Putamen (tissue), 1 donor: ENCODE data around the gene FHL2.
"Not testable (repeated sequence)": the region's sequence is repeated elsewhere in the genome, so short reads cannot be mapped to it uniquely, and the experiment has no call there.

Experiments used
- DNase-seq: peaks from one replicate; pipeline ENCODE4 v3.0.0-alpha.2; 2016; ENCODE audit warnings: low spot score

Gene FHL2

DNA sequence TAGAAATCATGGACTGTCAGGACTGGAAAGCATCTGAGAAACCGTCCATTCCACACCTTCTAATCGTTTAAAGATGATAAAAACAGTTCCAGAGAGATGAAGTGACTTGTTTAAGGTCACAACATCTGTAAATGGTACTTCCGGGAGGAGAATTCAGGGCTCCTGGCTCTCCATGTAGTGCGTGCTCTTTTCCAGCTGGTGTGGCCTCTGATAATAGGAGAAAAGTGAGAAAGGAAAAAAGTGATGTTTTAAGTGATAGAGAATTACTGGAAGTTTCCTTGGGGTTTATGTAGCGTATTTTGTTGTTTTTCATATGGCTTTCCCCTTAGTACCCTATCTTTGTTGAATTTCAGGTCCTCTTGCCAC is 60.8 kb downstream of the FHL2 start:
- no peak for DNase-seq

DNA sequence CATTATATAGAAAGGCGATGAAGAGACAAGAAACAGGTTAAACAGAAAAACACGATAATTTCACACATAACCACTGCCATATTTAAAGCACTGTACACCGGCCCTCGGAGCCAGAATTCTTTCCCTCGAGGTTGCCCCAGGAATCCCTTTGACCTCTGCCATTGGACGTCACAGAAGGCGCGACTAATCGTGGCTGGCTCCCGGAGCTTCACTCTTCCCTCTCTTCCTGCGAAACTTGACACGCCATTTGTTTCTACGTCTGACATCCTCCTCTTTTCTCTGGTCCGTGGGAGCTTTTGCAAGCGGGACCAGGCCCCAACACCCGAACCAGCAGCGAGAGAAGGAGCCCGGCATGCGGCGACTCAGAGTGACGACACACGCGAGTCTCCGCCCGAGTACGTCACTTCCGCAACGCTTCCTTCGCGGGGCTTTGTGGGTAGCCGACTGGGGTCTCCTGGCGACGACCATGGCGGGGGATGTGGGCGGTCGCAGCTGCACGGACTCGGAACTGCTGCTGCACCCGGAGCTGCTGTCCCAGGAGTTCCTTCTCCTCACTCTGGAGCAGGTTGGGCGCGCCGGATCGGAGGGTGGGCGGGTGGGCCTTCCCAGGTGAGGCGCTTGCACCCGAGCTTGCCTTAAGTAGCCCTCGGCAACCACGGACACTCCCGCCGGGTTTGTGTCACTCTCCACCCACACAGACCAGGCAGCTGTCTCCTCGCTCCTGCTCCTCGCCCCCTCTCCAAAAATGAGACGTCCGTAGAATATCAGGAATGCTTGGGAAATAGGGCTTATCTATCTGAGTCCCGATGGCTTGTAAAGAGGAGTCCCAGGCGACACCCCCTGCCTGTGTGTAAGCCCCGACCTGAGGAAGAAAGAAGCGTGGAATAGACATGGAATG is 61.5 kb downstream of the FHL2 start, which contains the start of gene C2orf49:
TSS of gene C2orf49 (plus strand) at position 419 of the 898 bp plus-strand sequence. CDS start at position 467, 48 bp downstream.
- peak; percentile 87 for DNase-seq

DNA sequence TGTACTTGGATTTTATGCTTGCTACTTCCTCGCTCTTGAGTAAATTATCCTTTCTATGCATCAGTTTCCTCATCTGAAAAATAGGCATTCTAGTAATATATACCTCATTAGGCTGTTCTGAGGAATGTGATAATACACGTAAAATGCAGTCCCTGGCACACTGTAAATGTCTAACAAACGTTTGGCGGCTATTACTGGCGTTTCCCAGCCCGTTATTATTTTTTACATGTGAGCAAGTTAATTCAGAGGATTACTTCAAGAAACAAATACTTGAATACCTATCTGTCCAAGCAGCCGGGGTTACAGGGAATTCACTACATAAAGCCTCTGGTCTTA is 62.1 kb downstream of the FHL2 start:
- no peak for DNase-seq

DNA sequence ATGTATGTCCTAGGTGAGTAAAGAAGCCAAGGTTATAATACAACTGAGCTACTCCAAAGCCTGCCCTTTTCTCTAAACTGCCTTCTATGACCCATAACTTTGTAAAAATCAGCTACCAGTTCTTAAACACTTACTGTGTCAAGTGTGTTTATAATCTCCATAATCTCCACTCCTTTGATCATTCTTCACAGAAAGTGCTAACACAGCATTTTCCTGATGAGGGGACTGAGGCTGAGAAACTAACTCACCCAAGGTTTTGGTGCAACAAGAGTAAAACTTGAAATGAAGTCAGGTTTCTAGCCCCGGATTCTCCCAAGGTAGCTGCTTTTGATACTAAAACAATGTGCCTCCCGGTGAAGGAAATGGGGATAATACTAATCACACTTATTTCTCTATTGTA is 63.4 kb downstream of the FHL2 start:
- DNase-seq = no peak

DNA sequence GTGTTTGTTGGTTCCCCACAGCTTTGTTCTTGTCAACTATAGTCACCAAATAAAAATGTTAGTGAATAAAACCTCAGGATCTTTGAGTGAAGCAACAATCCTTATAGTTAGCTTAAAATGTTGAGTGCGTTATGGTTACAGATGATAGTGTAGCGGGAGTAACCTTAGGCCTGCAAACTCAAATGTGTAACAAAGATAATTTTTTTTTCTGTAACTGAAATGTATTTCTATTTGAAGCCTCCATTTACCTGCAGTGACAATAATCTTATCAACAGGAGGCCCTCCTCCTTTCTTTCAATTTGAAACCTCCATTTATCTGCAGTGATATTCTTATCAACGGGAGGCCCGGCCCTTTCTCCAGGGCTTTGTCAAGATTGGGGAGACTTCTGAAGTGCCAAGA is 64.6 kb downstream of the FHL2 start:
- DNase-seq = no peak

DNA sequence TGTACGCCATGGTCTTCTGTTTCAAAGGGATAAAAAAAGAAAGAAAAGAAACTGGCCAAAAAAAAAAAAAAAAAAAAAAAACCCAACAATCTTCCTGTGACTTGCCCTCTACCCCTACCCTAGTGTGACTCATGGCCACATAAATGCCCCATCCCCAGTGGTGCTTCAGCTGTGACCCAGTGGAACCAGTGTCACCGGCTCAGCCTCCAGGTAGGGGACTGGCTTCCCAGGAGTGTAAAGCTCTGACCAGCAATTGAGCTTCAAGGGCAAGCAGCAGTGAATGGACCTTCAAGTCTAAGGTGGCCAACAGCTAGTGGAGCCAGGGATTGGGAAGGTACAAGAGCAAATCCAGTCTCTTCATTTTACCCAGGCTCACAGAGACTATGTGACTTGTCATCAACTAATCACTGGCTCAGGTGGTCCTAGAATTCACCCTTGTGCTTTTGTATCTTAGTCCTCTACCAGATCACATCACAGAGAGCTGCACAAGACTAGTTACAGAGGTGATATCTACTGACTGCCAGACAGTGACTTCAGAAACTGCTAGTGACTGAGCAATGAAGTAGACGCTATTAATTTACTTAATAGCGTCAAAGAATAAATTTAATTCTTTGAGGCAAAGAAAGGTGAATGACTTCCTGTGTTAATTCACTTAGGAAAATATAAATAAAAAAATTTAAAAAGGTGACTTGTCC is 68.0 kb downstream of the FHL2 start:
- DNase-seq = no peak

DNA sequence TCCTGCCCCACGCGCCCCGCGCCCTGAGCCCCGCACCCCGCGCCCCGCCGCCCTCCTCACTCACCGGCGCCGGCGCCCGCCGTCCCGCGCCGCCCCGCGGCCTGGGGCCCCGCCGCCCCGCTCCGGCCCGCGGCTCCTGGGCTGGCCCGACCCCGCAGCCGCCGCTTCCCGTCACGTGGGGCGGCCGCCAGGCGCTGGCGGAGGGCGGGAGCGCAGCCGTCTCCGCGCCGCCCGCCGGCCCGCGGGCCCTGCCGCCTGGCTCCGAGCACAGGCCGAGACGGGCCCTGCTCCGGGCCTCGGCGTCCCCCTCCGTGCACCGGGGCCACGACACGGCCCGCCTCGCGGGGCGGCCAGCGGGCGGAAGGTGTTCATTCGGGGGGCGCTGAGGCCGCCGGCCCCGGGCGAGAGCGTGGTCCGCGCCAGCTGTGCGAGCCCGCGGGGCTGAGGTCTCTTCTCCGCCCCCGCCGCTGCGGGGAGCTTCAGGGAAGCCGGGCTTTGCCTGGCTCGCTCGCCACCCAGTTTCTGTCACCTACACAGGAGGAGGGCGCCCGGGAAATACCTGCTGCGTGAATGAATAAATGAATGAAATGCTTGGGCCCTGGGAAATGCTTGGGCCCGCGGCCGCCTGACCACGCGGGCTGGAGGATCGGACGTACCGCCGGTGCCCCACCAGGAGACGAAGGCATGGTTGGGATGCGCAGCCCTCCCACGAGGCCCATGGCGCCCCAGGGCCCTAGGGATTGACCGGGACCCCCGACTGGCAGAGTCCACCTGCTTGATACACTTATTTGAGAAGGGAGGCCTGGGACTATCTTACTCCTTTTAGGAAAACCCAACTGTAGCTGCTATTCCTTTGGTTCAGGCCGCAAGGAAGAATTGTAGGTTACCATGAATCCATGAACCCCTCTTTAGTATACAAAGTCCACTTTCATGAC is 69.0 kb downstream of the FHL2 start, which contains the start of gene TGFBRAP1:
TSS of gene TGFBRAP1 (minus strand) at position 175 of the 935 bp plus-strand sequence. CDS start 21,434 bp downstream, outside the sequence.
- peak; percentile 57 for DNase-seq

DNA sequence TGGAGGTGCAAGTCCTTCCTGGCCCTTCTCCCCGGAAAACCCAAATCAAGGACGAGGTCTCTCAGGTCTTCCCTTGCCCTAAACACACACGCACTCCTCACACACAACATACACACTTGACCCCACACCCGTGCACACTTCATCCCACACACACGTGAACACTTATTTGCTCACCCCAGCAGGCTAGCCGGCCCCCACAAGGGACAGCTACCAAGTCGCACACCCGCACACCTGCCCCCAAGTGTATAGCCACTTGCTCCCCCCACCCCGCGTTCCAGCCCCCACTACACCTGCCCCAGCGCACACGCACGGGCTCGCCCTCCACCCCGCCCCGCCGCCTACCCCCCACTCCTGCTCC is 69.7 kb downstream of the FHL2 start:
- DNase-seq = no peak

DNA sequence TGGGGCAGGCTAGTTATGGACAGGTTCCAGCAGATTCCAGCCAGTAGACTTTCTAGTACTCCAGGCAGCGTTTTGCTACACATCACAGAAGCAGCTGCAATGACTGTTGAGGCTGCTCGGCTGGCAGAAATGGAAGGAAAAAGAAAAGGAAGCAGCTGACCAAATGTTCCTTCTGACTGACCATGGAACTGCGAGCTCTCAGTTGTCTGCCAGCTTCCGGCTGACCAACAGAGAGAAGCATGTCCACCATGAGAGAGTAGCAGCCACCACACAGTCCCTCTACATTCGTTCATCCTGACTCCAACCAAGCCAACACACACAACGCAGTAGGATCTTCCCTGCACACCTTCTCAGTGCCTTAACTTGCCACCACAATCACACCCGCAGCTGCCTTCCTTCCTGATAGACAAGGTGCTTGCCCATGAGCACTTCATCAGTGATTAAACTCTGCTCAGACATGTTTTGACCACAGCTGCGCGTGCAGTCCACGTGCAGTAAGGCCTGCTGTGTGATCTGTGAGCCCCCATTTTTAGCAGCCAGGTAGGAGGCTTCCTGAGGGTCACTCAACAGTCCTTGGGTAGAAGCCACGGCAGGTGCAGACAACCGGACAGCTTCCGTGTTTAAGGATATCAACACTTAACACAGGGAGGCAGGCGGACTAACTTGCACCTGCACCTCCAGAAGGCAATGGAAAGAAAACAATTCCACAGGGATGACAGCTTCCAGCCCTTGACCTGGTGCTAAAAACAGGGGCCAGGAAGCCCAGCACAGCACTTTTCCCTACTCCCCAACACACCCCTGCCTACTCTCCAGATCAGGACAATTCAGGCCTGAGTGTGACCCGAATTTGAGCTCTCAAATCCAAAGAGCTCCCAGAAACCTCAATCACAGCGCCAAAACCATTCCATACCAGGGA is 70.3 kb downstream of the FHL2 start:
- peak; percentile 17 for DNase-seq

DNA sequence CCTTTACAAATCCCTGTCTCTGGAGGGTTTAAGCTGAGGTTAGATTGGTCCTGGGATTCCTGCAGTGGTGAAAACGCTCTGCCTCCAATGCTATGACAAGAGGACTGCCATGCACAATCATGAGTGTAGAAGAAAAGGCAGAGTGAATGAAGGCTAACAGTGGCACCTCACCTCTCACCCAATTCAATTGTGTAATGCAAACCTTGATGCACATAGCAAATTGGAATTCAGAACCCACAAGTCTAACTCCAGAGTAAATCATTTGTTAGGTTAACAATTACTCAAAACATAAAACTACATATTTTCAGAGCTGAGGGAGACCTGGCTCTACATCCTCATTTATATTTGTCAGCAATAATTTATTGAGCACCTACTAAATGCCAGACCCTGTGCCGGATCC is 71.2 kb downstream of the FHL2 start:
- DNase-seq = no peak

DNA sequence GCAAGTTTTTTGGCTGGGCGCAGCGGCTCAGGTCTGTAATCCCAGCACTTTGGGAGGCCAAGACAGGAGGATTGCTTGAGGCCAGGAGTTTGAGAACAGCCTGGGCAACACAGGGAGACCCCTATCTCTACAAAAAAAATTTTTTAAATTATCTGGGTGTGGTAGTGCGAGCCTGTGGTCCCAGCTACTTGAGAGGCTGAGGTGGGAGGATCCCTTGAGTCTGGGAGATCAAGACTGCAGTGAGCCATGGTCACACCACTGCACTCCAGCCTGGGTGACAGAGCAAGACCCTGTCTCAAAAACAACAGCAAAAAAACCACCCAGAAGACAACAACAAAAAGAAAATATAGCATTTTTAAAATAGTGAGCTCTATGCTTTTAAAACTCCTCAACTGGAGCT is 71.6 kb downstream of the FHL2 start:
- not testable (repeated sequence) for DNase-seq

DNA sequence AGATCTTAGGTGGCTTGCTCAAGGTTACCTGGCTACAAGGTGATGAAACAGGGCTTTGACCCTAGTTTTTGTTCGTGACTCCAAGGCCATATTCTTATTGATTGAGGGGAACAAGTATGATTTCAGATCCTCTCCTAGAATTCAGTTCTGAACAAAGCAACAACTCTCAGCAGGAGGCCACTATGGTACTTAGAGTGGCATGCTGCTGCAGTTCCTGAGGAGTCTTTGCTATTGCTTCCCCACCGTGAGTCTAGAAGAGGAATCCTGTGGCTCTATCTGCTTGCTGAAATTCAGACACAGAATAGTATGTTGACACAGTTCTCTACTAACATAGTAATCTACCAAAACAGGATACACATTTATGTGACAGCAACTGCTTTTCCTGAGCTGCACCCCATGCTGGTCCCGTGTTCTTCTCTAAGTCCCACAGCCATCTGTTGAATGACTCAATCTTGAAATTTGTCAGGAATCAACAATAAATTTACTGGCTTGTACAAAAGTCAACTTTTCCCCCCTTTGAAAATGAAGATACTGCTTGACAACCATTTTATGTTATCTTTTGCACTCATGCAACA is 73.4 kb downstream of the FHL2 start:
- DNase-seq = no peak

DNA sequence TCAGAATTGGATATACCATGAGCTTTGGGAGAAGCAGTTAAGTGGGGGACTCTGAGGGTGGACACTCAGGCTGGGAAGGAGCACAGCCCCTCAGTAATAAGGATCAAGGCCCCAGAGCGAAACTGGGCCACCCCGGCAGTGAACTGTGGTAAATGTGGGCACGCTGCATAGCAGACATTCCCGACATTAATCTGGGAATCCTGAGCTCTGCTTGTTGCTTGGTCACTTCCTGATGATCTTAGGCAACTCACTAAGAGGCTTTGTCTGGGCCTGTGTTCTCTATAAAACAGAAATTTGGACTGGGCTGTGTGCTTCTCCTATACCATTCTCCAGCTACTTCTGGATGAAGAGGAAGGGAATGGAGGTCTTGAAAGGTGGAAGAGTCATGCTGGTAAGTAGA is 74.1 kb downstream of the FHL2 start:
- DNase-seq = no peak

DNA sequence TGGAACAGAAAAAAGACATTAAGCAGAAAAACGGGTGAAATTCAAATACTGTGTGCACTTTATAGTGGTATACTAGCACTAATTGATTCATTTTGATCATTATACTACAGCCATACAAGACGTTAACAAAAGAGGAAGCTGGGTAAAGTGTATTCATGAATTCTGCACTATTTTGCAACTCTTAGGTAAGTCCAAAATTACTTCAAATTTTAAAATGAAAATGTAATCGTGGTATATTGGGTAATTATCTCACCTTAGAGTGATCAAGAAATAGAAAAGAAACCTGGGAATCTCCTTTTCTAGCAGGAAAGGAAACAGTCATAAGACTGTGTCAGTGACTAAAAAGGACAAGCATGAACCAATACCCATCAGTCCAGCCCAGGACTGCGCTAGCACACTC is 74.8 kb downstream of the FHL2 start:
- no peak for DNase-seq

DNA sequence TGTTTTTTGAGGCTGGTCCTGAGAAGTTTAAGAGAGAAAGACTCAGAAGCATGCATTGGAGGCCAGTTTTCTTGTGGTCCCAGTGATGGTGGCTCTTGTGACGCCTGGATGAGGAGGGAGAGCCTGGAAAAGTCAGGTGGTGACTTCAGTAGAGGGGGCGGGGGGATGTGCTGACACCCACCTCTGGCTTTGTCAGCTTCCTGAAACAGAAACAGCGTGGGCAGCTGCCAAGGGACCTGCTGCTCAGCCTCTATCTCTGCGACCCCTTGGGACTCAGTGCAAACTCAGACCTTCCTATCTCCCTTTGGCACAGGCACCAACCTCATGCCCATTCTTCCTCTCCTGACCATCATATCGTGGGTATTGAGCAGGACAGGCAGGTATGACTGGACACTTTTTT is 75.7 kb downstream of the FHL2 start:
- DNase-seq = no peak

DNA sequence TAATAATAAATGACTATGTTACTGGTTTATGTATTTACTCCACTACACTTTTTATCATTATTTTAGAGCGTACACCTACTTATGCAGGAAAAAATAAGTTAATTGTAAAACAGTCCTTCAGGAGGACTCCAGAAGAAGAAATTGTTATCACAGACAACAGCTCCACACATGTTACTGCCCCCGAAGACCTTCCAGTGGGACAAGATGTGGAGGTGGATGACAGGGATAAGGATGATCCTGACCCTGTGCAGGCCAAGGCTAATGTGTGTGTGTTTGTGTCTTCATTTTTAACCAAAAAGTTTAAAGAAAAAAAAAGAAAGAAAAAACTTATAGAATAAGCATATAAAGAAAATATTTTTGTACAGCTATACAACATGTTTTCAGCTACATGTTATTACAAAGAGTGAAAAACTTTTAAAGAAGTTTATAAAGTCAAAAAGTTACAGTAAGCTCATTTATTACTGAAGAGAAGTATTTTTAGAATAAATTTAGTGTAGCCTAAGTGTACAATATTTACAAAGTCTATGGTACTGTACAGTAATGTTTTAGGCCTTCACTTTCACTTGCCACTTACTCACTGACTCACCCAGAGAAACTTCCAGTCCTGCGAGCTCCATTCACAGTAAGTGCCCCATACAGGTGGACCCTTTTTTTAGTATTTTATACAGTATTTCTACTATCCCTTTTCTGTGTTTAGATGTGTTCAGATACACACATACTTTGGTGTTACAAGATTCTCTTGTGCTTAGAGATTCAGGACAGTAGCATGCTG is 76.8 kb downstream of the FHL2 start:
- no peak for DNase-seq

DNA sequence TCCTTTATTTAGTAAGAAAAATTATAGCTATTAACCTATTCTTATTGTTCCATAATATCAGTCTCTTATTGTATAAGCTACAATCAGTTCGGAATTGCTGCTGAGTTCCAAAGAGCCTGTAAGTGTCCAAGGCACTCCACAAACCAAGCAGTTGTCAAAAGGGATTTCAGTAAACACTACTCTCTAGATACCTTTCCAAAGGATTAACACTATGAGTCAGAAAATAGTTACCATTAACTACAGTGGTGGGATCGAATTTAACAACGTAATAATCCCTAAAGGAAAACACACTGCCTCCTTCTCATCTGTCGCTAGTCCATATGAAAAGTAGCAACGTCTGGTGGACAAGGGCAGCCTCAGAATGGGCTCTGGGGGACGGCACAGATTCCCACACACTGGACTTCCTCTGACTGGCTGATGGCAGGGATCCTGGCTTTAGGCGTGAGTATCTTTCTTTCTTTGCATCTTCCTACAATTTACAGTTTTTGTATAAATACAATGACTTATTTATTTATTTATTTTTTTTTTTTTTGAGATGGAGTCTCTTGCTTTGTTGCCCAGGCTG is 78.1 kb downstream of the FHL2 start:
- no peak for DNase-seq

DNA sequence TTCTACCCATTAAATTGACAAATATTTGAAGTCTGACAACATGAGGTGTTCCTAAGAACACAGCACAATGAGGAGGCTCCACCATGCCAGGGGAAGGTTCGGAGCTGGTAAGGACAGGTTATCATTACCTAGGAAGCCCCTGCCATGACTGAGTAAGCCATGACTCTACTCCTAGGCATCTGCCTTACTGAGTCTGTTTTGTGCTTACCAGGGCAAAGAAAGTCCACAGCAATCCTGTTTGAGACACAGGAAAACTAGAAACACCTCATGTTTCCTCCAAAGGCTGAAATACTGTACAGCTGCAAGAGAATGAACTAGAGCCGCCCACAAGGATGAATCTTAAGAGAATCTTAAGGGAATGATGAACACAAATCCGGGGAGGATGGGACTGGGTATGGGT is 80.9 kb downstream of the FHL2 start:
- no peak for DNase-seq

DNA sequence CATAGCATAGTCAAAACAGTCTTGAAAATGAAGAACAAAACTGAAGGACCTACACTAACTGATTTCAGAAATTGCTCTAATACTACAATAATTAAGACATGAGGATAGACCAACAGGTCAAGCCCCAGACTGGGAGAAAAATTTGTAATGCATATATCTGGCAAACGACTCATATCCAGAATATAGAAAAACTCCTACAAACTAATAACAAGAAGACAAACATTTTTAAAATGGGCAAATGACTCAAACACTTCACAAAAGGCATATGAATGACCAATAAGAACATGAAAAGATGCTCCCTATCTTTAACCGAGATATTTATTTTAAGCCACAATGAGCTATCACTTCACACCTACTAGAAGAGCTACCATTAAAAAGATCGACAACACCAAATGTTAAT is 83.5 kb downstream of the FHL2 start:
- DNase-seq = no peak

DNA sequence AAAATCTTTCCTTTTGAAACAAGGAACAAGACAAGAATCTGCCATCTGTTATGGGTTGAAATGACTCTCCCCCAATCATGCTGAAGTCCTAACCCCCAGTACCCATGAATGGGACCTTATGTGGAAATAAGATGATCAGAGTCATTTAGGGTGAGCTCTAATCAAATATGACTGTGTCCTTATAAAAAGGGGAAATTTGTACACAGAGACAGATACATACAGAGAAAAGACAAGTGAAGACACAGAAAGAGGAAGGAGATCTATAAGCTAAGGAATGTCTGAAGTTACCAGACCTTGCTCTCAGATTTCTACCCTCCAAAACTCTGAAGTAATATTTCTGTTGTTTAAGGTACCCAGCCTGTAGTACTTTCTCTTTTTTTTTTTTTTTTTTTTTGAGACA is 85.0 kb downstream of the FHL2 start:
- no peak for DNase-seq
